Bronchial epithelial cell (primary cell): ENCODE measurements around the gene TOP1. TPM values are rescaled to one million over a fixed set of nuclear protein-coding genes. Genes with fewer than 3 reads are reported as not detected.
"Not testable (repeated sequence)": the region's sequence is repeated elsewhere in the genome, so short reads cannot be mapped to it uniquely, and the experiment has no call there.

ENCODE experiments used
- DNase-seq: peaks from one replicate; pipeline ENCODE4 v3.0.0-alpha.2; 2010; ENCODE audit warnings: low read depth
- FAIRE-seq: peaks from 2 replicates; lab custom pipeline; 2011; peaks lifted over from hg19 to GRCh38; lab: Jason Lieb, UNC
- H3K27me3 ChIP-seq: 2 replicates; pipeline ENCODE4 v1.5.1; 2011; ENCODE audit warnings: low read length; ENCODE audit not compliant: control insufficient read depth, insufficient read depth
- H3K36me3 ChIP-seq: 2 replicates; pipeline ENCODE4 v1.5.1; 2011; ENCODE audit warnings: low read length; ENCODE audit not compliant: control insufficient read depth, insufficient read depth
- H3K4me3 ChIP-seq: 2 replicates; pipeline ENCODE4 v1.5.1; 2011; ENCODE audit warnings: mild to moderate bottlenecking, low read depth, low read length, control low read depth
- total RNA-seq: library from RNA; depleted of rRNA; stranded (reverse); fragments of >200 nt; gene quantifications from 2 replicates; pipeline ENCODE4 v1.2.1, GENCODE V29; 2014
- TF ChIP-seq, protein P1 (sequence below): IDR thresholded peaks from 2 replicates; pipeline ENCODE4 v1.5.1; 2011; ENCODE audit warnings: mild to moderate bottlenecking, moderate library complexity, low read length, control low read depth, inconsistent platforms; ENCODE audit not compliant: insufficient read depth, severe bottlenecking

TOP1 gene
- total RNA-seq, 1 donor from 2014 or later, result 18.2 TPM

DNA sequence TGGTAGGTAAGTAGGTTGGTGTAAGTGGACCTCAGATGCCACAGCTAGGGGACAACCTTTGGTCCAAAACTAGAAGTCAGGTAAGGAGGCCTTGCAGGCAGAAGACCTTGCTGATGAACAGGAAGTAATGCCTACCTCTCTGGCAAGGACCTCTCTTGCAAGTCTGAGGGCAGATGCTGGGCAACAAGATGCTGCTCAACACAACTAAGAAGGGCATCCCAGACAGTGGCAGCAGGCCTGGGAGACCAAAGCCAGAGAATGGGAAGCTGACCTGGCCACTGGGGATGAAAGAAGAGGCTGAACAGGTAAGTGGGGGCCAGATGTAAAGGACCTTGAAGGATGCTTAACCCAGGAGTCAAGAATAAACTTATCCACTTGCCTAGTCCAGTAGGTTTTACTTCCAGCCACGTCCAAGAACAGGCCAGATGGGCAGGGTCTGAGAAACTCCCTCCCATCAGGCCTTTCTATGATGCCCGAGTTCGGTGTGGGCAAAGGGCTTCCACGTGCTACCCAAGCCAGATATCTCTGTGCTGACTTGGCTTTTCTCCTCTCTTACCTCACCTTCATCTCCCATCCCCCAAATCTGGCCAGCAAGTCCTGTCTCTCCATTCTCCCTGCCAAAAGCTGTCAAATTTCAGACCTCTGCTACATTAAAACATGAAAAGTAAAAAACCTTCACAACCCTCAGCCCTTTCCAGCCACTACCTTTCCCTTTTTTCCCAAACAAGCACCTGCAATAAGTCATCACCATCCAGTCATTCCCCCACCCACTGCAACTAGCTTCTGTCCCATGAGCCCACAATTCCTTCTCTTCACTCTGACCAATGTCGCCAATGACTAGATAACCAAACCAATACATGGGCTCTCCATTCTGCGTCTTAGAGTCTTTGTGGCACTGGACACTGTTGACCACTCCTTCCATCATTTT, 97.2 kb downstream of the TOP1 start:
- FAIRE-seq, result no peak
- TF ChIP-seq, protein P1, sequence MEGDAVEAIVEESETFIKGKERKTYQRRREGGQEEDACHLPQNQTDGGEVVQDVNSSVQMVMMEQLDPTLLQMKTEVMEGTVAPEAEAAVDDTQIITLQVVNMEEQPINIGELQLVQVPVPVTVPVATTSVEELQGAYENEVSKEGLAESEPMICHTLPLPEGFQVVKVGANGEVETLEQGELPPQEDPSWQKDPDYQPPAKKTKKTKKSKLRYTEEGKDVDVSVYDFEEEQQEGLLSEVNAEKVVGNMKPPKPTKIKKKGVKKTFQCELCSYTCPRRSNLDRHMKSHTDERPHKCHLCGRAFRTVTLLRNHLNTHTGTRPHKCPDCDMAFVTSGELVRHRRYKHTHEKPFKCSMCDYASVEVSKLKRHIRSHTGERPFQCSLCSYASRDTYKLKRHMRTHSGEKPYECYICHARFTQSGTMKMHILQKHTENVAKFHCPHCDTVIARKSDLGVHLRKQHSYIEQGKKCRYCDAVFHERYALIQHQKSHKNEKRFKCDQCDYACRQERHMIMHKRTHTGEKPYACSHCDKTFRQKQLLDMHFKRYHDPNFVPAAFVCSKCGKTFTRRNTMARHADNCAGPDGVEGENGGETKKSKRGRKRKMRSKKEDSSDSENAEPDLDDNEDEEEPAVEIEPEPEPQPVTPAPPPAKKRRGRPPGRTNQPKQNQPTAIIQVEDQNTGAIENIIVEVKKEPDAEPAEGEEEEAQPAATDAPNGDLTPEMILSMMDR, result no peak
- H3K36me3 ChIP-seq, result peaks cover 19% of the 10 kb centered on the region
- H3K4me3 ChIP-seq, result no peak overlapping the region
- no peaks in the 10 kb centered on the region for H3K27me3 ChIP-seq
- no peak for DNase-seq

DNA sequence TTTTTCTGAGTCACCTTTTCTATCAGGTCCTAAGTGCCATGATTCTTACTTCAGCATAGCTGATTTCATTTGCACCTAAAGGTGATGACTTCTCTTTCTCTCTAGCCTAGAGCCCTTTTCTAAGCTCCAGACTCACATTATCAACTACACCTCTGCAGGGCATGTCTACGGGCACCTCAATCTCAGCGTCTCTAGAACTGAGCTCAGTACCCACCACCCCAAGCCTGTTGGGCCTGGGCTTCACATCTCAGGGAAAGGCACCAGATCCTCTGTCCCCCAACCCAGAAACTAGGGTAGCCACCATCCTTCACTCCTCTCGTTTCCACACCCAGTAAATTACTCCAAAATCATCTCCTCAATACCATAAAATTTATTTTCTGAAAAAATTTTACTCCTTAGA, 98.1 kb downstream of the TOP1 start:
- DNase-seq (no peak), FAIRE-seq (no peak)
- Histone ChIP-seq H3K36me3 (peaks cover 11% of the 10 kb centered on the region), H3K4me3 (no peak overlapping the region), H3K27me3 (no peaks in the 10 kb centered on the region)
- TF ChIP-seq, protein P1, result no peak

DNA sequence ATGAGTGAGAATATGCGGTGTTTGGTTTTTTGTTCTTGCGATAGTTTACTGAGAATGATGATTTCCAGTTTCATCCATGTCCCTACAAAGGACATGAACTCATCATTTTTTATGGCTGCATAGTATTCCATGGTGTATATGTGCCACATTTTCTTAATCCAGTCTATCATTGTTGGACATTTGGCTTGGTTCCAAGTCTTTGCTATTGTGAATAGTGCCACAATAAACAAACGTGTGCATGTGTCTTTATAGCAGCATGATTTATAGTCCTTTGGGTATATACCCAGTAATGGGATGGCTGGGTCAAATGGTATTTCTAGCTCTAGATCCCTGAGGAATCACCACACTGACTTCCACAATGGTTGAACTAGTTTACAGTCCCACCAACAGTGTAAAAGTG, 99.7 kb downstream of the TOP1 start:
- not testable (repeated sequence) for H3K4me3 ChIP-seq, H3K27me3 ChIP-seq, H3K36me3 ChIP-seq, FAIRE-seq, DNase-seq

DNA sequence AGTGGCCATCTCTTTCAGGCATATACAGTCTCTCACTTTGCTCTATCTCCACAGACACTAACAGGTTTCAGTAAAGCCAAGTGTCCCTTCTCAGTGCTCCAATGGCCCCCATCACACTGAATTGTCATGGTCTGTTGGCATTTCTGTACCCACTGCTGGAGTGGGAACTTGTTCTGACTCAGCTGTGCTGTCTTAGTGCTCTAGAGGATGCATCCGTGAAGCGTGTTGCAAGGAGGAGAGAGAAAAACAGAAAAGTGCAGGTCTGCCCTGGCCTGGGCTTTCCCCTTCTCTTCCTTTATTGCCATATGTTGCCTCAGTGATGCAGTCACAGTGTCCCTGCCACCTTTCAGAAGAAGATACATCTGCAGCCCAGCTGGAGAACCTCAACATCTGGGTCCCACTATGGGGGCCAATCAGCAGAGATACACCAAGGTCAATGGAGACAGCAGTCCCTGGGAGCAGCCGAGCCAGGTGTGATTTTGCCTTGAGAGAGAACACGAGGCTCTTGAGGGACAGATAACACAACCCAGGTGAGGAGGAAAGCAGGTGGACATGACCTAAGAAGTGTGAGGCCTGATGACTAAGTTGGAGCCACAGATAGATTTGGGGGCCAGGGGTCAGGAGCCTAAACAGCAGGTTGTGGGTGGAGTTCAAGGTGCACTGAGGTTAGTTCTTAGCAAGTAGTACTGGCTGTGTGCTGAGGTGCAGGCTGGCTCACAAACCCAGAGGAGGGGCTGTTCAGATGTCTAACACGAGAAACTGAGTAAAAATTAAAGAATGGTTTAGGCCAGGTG, 103.2 kb downstream of the TOP1 start:
- Histone ChIP-seq H3K4me3 (no peak overlapping the region), H3K36me3 (no peaks in the 10 kb centered on the region), H3K27me3 (no peaks in the 10 kb centered on the region)
- DNase-seq (no peak), FAIRE-seq (no peak)
- TF ChIP-seq, protein P1, result no peak

DNA sequence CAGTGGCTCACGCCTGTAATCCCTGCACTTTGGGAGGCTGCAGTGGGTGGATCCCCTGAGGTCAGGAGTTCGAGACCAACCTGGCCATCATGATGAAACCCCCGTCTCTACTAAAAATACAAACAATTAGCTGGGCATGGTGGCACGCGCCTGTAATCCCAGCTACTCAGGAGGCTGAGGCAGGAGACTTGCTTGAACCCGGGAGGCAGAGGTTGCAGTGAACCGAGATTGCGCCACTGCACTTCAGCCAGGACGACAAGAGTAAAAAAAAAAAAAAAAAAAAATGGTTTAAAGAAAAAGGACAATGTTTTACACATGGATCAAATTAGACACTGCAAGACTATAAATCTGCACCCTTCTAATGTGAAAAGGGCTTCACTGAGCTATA, 103.8 kb downstream of the TOP1 start:
- H3K4me3 ChIP-seq, H3K27me3 ChIP-seq, DNase-seq, H3K36me3 ChIP-seq, FAIRE-seq: not testable (repeated sequence)

DNA sequence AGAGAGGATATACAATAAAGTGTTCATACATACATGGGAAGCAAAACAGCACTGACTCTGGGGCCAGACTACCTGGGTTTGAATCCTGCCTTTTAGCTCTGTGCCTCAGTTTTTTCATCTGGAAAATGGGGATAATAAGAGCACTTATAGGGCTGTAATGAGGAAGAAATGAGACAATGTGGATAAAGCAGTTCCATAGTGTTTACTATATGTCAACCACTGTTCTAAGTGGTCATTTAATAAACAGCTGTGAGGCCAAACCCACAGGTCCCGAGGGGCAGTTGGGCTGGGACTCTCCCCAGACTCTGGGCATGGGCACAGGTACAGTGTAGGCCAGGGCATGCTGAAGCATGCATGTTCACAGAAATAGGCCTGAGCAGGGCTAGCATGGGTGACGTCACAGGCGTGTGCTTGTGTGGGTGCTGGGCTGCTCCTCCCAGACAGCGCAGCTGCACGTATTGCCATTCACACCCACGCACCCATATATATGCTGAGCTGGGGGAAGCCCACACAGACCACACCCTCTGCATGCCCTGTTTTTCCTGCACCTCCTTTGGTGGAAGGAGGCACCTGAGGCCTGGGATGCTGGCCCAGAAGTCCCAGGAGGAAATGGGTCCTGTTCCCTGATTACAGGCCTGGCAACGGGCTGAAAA, 105.2 kb downstream of the TOP1 start:
- TF ChIP-seq, protein P1, result no peak
- peak; percentile 98 for DNase-seq
- H3K36me3 ChIP-seq, result no peaks in the 10 kb centered on the region
- FAIRE-seq, result peak; percentile 55
- no peak overlapping the region for H3K4me3 ChIP-seq
- no peaks in the 10 kb centered on the region for H3K27me3 ChIP-seq
